HG03342 (cell line): Measurements from ENCODE around the gene DDR1.
"Not testable (repeated sequence)": the region's sequence is repeated elsewhere in the genome, so short reads cannot be mapped to it uniquely, and the experiment has no call there.

ENCODE experiments used
- ATAC-seq: cut with Tn5 transposase; IDR thresholded peaks from one replicate; pipeline ENCODE4 v1.9.1; 2021; ENCODE audit warnings: mild to moderate bottlenecking, moderate library complexity; ENCODE audit not compliant: unreplicated experiment

Gene DDR1

GRCh38 chr6:30852459-30852858 lies 31.9 kb upstream of the DDR1 start:
- ATAC-seq: not testable (repeated sequence)

DNA sequence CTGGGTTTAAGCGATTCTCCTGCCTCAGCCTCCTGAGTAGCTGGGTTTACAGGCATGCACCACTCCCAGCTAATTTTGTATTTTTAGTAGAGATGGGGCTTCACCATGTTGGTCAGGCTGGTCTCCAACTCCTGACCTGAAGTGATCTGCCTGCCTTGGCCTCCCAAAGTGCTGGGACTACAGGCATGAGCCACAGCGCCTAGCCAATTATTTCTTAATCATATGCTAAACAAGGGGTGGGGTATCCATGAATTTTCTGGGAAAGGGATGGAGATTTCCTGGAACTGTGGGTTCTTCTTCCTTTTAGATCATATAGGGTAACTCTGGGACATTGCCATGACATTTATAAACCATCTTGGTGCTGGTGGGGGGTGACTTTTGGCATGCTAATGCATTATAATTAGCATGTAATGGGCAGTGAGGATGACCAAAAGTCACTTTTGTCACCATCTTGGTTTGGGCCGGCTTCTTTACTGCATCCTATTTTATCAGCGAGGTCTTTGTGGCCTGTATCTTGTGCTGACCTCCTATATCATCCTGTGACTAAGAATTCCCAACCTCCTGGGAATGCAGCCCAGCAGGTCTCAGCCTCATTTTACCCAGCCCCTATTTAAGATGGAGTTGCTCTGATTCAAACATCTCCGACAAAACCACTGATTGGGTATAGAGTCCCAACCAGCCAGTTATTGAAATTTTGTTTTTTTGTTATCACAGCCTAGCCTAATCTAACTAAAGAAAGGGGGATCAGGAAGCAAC lies 29.9 kb upstream of the DDR1 start:
- ATAC-seq: no peak

DNA sequence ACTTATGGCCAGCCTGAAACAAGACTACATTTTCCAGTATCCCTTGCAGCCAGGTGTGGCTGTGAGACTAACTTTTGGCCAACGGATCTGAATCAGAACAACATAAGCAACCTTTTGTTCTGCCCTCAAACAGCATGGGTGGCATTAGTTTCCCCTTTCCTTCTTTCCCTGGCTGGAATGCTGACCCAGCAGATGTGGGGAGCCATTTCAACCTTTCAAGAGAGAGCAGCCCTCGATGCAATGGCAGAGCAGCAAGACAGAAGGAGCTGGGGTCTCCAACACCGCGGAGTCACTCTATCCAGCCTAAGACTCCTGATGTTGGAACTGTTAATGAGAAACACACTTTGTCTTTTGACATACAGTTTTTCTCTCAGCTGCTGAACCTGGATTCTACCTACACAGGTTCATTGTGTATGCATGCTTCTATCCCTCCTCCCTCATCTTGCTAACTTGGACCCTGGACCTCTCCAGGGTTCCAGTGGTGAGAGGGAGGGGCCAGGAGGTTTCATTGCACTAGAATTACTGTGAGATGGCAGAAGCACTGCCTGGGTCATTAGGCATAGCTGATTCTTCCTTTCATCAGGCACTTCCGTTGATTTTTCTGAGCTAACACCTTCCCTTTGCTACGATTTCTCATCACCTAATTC lies 28.8 kb upstream of the DDR1 start:
- ATAC-seq: no peak

- no peak for ATAC-seq
These were observed 27.2 kb upstream of the DDR1 start for GRCh38 chr6:30857112-30857511.

- ATAC-seq: no peak
These were observed 26.8 kb upstream of the DDR1 start for GRCh38 chr6:30857549-30857948.

DNA sequence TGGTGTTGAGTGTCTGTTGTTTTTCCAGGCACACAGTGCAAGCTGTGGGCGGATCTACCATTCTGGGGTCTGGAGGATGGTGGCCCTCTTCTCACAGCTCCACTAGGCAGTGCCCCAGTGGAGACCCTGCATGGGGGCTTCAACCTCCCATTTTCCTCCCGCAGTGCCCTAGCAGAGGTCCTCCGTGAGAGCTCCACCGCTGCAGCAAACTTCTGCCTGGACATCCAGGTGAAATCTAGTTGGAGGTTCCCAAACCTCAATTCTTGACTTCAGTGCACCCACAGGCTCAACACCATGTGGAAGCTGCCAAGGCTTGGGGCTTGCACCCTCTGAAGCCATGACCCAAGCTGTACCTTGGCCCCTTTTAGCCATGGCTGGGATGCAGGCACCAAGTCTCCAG lies 24.6 kb upstream of the DDR1 start:
- ATAC-seq: not testable (repeated sequence)

GRCh38 chr6:30861257-30862048 lies 22.9 kb upstream of the DDR1 start:
- ATAC-seq: no peak

DNA sequence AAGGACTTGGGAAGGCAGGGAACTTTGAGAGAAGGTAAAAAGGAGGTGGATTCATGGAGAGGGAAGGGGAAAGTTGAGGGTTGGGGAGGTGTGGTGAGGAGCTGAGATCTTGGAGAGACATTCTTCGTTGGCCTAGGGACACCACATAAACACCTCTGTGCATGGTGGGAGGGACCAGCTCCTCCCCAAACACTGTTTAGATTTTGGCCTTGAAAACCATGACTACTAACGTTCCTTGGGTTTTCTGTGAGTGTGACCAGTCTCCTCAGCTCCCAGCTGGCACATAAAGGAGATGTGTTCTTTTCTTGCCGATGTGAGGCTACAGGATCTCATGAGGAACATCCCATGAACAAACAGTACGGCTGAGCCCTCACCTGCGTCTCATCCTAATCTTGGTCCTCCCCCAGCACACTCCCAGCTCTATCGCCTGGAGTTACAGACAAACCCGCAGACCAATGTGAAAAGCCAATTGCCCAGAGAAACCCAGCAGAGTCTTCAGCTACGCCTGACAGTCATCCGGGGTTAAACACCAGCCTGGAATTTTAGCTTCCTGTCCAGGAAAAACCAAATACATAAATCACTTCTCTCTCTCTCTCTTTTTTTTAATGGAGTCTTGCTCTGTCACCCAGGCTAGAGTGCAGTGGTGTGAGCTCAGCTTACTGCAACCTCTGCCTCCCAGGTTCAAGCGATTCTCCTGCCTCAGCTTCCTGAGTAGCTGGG lies 22.0 kb upstream of the DDR1 start:
- no peak for ATAC-seq

DNA sequence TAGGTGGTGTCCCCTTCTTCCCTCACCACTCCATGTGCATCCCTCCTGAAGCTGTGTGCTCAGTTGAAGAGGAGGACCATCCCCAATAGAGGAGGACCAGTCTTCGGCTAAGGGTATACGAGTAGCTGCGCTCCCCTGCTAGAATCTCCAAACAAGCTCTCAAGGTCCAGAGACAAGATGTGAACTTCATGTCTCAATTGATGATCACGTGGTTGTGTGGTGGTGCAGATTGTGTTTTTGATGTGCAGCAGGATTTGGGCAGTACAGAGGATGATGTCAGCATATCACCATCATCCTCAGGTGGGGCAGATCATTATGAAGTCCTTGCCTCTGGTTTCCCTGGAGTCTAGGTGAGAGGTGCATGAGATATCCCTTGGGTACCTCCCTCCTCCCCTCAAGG lies 20.0 kb upstream of the DDR1 start:
- no peak for ATAC-seq

GRCh38 chr6:30869241-30869749 lies 15.0 kb upstream of the DDR1 start:
- not testable (repeated sequence) for ATAC-seq

GRCh38 chr6:30870546-30870945 lies 13.8 kb upstream of the DDR1 start:
- no peak for ATAC-seq

DNA sequence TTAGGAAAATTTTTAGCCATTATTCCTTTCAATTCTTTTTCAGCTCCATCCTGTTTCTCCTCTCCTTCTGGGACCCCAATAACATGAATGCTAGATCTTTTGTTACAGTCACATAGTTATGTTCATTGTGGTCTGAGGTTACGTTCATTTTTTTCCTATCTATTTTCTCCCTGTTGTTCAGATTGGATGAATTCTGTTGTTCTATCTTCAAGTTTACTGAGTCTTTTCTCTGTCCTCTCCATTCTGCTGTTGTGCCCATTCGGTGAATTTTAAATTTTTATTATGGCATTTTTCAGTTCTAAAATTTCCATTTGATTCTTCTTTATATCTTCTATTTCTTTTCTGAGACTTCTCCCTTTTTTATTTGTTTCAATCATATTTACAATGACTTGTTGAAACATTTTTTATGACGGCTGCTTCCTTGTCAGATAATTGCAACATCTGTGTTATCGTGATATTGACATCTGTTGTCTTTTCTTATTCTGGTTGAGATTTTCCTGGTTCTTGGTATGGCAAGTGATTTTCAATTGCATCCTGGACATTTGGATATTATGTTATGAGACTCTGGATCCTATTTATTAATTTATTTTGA lies 12.6 kb upstream of the DDR1 start:
- no peak for ATAC-seq

DNA sequence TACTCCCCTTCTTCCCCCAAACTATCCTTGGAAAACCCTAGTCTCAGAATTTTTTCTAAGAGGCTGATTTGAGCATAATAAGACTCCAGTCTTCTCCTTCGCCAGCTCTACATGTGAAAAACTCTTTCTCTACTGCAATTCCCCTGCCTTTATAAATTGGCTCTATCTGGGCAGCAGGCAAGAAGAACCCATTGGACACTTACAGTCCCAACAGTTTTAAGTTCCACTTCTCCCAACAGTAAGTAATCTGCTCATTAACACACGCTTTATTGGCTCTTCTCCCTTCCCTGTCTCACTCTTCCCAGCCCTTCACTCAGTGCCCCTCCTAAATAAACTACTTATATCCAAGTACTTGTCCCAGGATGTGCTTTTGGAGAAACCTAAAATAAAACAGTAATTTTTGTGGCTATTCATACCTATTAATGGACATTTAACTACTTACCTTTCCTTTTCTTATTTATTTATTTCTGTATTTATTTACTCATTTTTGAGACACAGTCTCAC lies 11.1 kb upstream of the DDR1 start:
- ATAC-seq: no peak

GRCh38 chr6:30873795-30874194 lies 10.5 kb upstream of the DDR1 start:
- not testable (repeated sequence) for ATAC-seq

DNA sequence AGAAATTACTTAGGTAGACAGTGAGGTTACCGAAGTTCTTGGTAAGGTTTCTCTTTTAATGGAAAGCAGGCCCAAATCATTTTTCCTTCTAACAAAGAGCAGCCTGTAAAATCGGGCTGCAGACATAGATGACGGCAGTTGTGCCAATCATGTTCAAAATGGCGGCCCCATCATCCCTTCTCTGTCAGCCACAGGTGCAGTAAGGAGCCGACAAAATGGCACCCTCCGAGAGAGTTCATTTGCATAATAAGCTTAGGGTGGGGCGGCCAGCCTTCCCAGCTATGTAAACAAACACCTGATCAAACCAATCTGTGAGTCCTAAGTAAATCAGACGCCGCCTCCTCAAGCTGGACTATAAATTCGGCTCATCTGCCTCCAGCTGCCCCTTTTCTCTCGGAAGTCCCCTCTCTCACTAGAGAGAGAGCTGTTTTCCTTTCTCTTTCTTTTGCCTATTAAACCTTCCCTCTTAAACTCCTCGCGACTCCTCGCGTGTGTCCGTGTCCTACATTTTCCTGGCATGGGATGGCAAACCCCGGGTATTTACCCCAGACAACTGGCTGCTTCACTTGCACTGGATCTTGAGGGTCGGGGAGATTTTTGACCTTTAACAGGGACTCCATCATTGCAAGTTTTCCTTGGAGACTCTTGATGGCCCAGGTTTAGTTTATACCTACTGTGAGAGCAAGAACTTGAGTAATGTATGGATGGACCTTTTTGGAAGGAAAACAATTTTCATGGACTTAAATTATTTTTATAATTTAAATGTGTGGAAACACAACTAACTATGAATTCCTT lies 8.9 kb upstream of the DDR1 start:
- ATAC-seq: no peak

- ATAC-seq: no peak
These were observed 8.1 kb upstream of the DDR1 start for GRCh38 chr6:30876039-30876730.

GRCh38 chr6:30877419-30878262 lies 6.7 kb upstream of the DDR1 start:
- no peak for ATAC-seq
